ENCODE results near the gene SORCS2. TPM values are rescaled to one million over a fixed set of nuclear protein-coding genes. Genes with fewer than 3 reads are reported as not detected.

The SORCS2 gene
- total RNA-seq, 1 experiment from 2014 or later, result 0.15 TPM

- Histone ChIP-seq H3K4me1 (ENCODE audit: control insufficient read depth, insufficient read depth, low read length) (no peaks in the 10 kb centered on the region; the same call in 1 of the 2 replicates), H3K9me3 (ENCODE audit: control insufficient read depth, insufficient read depth, low read depth, low read length) (no peaks in the 10 kb centered on the region), H3K27ac (ENCODE audit: low read length) (no peak overlapping the region), H3K27me3 (ENCODE audit: control insufficient read depth, insufficient read depth, low read length) (no peaks in the 10 kb centered on the region), H3K36me3 (ENCODE audit: control insufficient read depth, insufficient read depth, low read length) (no peaks in the 10 kb centered on the region), H3K4me3 (ENCODE audit: low read depth in 2 of 2, low read length in 2 of 2) (no peak overlapping the region)
- intact Hi-C loops (cut with micrococcal nuclease; ENCODE audit: unreplicated experiment) (no loop called here), in situ Hi-C loops (cut with HindIII; ENCODE audit: low pct_unique_long_range_greater_than_20kb, low sequenced_read_pairs) (no loop called here)
- ATAC-seq (no peak), DNase-seq (ENCODE audit: low read depth, low spot score) (no peak)
- ChIA-PET CTCF (no interaction called here), POLR2A (no interaction called here)
- no TSS peak for BruUV-seq (replicated peaks)
- TF ChIP-seq CTCF (IDR thresholded peaks at IDR 0.05), result no peak
- TF ChIP-seq REST (IDR thresholded peaks at IDR 0.05; ENCODE audit: insufficient read depth in 1 of 2, low read depth in 2 of 2, low read length in 1 of 2), result no peak
- TF ChIP-seq POLR2AphosphoS5 (IDR thresholded peaks at IDR 0.05; ENCODE audit: low read depth, low read length), result no peak
- TF ChIP-seq SIN3A (IDR thresholded peaks at IDR 0.05; ENCODE audit: borderline replicate concordance, insufficient read depth, low read depth, low read length), result no peak
- TF ChIP-seq TCF7L2 (IDR thresholded peaks at IDR 0.05; ENCODE audit: low read depth, low read length), result no peak
These were observed 234.3 kb downstream of the SORCS2 start for GRCh38 chr4:7426525-7427171.

- no peak overlapping the region for H3K27ac ChIP-seq (ENCODE audit: low read length)
- no peaks in the 10 kb centered on the region for H3K9me3 ChIP-seq (ENCODE audit: control insufficient read depth, insufficient read depth, low read depth, low read length)
- in situ Hi-C loops (cut with HindIII; ENCODE audit: low pct_unique_long_range_greater_than_20kb, low sequenced_read_pairs) (no loop called here), intact Hi-C loops (cut with micrococcal nuclease; ENCODE audit: unreplicated experiment) (no loop called here)
- ATAC-seq (no peak), DNase-seq (ENCODE audit: low read depth, low spot score) (no peak)
- TF ChIP-seq CTCF (IDR thresholded peaks at IDR 0.05), result no peak
- no peak overlapping the region for H3K4me3 ChIP-seq (ENCODE audit: low read depth in 2 of 2, low read length in 2 of 2)
- POLR2A ChIA-PET, result no interaction called here
- CTCF ChIA-PET, result no interaction called here
- no peaks in the 10 kb centered on the region for H3K36me3 ChIP-seq (ENCODE audit: control insufficient read depth, insufficient read depth, low read length)
- BruUV-seq (replicated peaks), result no TSS peak
- H3K27me3 ChIP-seq (ENCODE audit: control insufficient read depth, insufficient read depth, low read length), result no peaks in the 10 kb centered on the region
- no peaks in the 10 kb centered on the region; the same call in 1 of the 2 replicates for H3K4me1 ChIP-seq (ENCODE audit: control insufficient read depth, insufficient read depth, low read length)
These were observed 235.0 kb downstream of the SORCS2 start for GRCh38 chr4:7427361-7427760.

All from Panc1 (cell line).